Motor neuron (in vitro differentiated cells): Measurements from ENCODE around the gene TSPEAR. TPM values are rescaled to one million over a fixed set of nuclear protein-coding genes. Genes with fewer than 3 reads are reported as not detected.
A peak's percentile ranks its signal among the peaks of the same experiment; 100 is the strongest.

Source experiments
- ATAC-seq, 8 experiments: fragments of 200-7000 bp; cut with Tn5 transposase; replicated peaks in 6 of 8; 2 replicates each; pipeline ENCODE4 v1.8.0; 2021; ENCODE audit warnings: mild to moderate bottlenecking in 8 of 8, moderate library complexity in 8 of 8
- H3K27ac ChIP-seq, 2 donors: fragments of 250-450 bp; sonication (Bioruptor Pico); 2 replicates each; pipeline ENCODE4 v1.9.0; 2021; ENCODE audit warnings: antibody characterized with exemption in 2 of 2, mild to moderate bottlenecking in 2 of 2, moderate library complexity in 1 of 2
- H3K4me1 ChIP-seq, 2 donors: fragments of 250-450 bp; sonication (Bioruptor Pico); replicated peaks in 1 of 2; 2 replicates each; pipeline ENCODE4 v1.6.1; 2021; ENCODE audit warnings: antibody characterized with exemption in 2 of 2, mild to moderate bottlenecking in 2 of 2, moderate library complexity in 1 of 2
- H3K4me3 ChIP-seq, 5 donors: fragments of 250-450 bp; sonication (Bioruptor Pico); 2 replicates each; pipeline ENCODE4 v1.9.0; 2021; ENCODE audit warnings: antibody characterized with exemption in 5 of 5, mild to moderate bottlenecking in 5 of 5, moderate library complexity in 4 of 5
- WGBS, 10 experiments: fragments of 450-650 bp; shearing (Covaris generic); methylation state at CpG; one replicate each; pipeline ENCODE4 v1.0.0; 2022; 5-methylcytosine and 5-hydroxymethylcytosine counted together
- in situ Hi-C, 9 experiments: fragments of 400-800 bp; cut with MboI; loops; one replicate each; pipeline ENCODE4 v1.15.0; 2021; ENCODE audit warnings: low sequenced_read_pairs in 9 of 9, low pct_unique_long_range_greater_than_20kb in 2 of 9; ENCODE audit not compliant: unreplicated experiment in 9 of 9
- total RNA-seq, 8 experiments: library from RNA; unstranded; fragments of 300-600 nt; gene quantifications; 2 replicates each; pipeline versions ENCODE4 v1.2.3 to v1.2.4, GENCODE V29; 2022

Gene TSPEAR
- total RNA-seq, 8 experiments from 2014 or later = 0.21 to 0.66 (median 0.31) TPM; not detected in 1

DNA sequence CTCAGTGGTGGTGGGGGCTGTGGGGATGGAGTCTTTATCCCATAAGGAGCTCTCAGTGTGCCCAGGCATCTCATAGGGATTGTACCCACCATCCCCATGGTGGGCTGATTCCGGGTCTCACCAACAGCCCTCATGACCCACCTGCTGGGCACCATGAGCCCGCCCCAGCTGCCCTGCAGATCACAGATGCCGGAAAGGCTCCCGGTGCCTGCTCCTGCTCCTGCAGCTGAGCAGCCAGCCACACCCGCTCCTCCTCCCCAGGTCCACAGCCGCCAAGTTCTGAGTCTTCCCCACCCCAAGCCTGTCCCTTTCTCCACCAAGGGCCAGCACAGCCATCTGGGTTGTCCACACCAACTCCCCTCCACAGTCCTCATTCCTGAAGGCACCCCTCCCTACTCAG, 15.5 kb upstream of the TSPEAR start:
- peak in 1 of 8 experiments; percentile 53 for ATAC-seq
- in situ Hi-C loops = loop anchor here in 1 of 9 experiments (25.0 kb wide), 1 partner anchor 110 kb away; no protein-coding TSS in a partner anchor
- no peak overlapping the region for H3K4me3 ChIP-seq
- peaks cover 18 to 19% of the 10 kb centered on the region in 2 donors for H3K4me1 ChIP-seq
- no CpG with 5 or more reads among the region's 6 CpGs for WGBS, 10 experiments
- no peak overlapping the region for H3K27ac ChIP-seq

DNA sequence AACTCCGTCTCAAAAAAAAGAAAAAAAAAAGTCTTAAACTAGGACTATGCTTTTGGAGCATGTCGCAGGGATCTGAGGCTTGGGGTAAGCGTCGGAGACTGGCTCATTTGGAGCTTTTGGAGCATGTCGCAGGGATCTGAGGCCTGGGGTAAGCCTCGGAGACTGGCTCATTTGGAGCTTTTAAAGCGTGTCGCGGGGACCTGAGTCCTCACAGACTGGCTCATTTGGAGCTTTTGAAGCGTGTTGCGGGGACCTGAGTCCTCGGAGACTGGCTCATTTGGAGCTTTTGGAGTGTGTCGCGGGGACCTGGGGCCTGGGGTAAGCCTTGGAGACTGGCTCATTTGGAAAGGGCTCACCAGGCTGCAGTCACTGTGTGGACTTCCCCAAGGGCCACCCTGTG, 13.6 kb upstream of the TSPEAR start:
- Histone ChIP-seq H3K4me3 (no peak overlapping the region), H3K4me1 (peaks cover 18 to 19% of the 10 kb centered on the region in 2 donors), H3K27ac (no peak overlapping the region)
- in situ Hi-C loops = loop anchor here in 1 of 9 experiments (25.0 kb wide), 1 partner anchor 112 kb away; no protein-coding TSS in a partner anchor
- no peak for ATAC-seq
- WGBS, 10 experiments = 20 to 100% (median 89%) methylated on average over 1 to 7 of the region's 14 CpGs; no CpG with 5 or more reads in 5 of the 10 experiments

DNA sequence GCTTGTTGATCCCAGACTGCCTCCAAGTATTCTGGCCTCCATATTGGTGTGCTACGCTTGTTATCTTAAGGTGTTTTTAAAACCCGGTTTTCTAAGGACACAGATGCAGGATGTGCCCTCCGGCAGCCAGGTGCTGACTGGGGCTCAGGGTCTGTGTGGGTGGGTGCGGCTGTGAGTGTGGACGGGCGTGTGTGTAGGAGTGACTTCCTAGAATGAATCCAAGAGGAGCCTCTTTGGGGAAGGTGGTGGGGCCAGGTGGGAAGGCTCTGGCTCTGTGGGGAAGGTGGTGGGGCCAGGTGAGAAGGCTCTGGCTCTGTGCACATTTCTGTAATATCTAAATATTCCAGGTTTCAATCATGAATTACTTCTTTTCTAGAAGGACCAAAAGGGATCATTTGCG, 12.8 kb upstream of the TSPEAR start:
- in situ Hi-C loops = no loop called here
- ATAC-seq = no peak
- Histone ChIP-seq H3K27ac (peak overlapping the region in 1 of 2 donors; percentile 72), H3K4me1 (peaks cover 18 to 19% of the 10 kb centered on the region in 2 donors), H3K4me3 (no peak overlapping the region)
- WGBS, 10 experiments = 40 to 100% methylated on average over 1 of the region's 7 CpGs; no CpG with 5 or more reads in 8 of the 10 experiments

DNA sequence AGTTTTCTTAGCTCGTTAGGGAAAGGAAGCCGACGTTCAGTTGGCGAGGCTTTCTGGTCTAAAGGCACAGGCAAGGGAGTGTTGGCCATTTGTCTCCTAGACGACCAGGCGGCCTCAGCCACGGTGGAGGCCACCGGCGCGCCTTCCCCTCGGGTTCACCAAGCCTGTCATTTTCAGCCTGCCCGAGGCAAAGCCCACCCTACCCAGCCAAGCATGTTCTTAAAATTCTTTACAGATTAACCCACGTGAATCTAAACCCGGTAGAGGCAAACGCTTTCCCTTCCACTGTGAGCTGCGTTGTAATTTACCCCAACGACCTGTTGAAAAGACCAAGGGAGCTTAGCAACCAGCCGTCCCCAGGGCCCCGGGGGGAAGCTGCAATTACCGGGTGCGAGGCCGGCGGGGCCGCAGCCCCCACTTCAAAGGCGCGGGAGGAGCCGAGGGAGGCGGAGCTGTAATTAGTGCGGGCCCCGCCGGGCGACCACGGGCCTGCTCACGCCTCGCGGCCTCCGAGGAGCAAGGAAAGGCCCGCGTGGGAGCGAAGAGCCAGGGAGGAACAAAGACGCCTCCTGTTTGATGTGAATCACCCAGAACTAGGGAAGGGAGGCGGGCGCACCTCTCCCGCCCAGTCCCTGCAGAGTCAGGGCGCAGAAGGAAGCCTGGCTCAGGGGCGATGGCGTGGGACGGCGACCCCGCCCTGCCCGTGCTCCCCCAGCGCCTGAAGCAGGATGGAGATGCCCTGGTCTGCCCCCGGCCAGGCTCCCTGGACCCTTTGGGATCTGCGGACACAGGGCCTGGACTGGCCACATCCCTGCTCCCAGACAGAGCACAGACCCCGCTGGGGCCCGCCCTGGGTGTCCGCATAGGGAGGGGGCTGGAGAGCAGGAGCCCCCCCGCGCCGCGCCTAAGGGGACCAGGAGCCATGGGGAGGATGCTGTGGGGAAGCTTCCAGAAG, 12.1 kb upstream of the TSPEAR start:
- 10 to 42% (median 17%) methylated on average over 1 to 27 of the region's 61 CpGs; no CpG with 5 or more reads in 3 of the 10 experiments for WGBS, 10 experiments
- Histone ChIP-seq H3K4me1 (peaks cover 18 to 19% of the 10 kb centered on the region in 2 donors), H3K4me3 (no peak overlapping the region), H3K27ac (peak overlapping the region; percentile 3 to 72)
- in situ Hi-C loops = no loop called here
- ATAC-seq = peak; percentile 50 to 85 (median 83)

DNA sequence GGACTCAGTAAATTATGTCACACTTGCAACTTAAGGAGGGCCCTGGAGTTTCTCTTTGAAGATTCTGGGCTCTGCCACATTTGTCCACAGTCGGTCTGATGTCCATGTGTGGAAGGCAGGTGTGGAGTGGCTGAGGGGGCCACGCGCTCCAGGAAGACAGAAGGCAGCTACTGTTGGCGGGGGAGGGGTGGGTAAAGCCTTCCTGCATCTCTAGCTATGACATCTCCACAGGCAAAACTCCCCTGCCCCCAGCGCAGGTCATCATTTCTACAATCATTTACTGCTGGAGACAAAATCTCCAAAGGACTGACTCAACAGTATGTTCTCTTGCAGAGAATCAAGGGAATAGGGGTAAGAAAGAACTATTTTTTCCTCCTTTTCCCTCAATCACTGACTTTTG, 11.4 kb upstream of the TSPEAR start:
- no peak overlapping the region for H3K4me3 ChIP-seq

DNA sequence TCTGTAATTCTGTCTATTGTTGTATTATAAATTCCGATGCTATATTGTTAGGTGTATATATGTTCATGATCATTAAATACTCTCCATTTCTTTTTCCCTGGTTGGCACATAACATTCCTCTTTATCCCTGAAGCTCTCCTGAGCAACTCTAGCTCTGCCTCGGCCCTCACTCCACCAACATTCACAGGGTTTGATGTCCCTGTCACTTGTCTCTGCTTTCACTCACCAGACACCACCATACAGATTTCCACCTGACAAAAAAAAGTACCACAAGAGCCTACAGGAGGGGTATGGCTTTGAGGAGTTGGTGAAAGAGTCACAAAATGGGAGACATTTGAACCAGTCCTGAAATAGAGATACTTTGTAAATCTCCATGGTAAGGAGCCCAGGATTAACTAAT, 8.8 kb upstream of the TSPEAR start:
- ATAC-seq = no peak
- Histone ChIP-seq H3K4me1 (peaks cover 21 to 27% of the 10 kb centered on the region in 2 donors), H3K4me3 (no peak overlapping the region), H3K27ac (no peak overlapping the region)
- in situ Hi-C loops = no loop called here
- whole genome bisulfite sequencing, 10 experiments = 0 to 100% (median 73%) methylated on average over 1 to 2 of the region's 2 CpGs; no CpG with 5 or more reads in 2 of the 10 experiments

More for the DNA sequence above, 11.4 kb upstream of the TSPEAR start:
- in situ Hi-C loops = no loop called here
- WGBS, 10 experiments = 17 to 100% (median 38%) methylated on average over 1 to 4 of the region's 5 CpGs; no CpG with 5 or more reads in 4 of the 10 experiments
- H3K27ac ChIP-seq = peak overlapping the region; percentile 3 to 72
- ATAC-seq = peak in 5 of 8 experiments; percentile 17 to 49 (median 44)
- peaks cover 18 to 24% of the 10 kb centered on the region in 2 donors for H3K4me1 ChIP-seq

DNA sequence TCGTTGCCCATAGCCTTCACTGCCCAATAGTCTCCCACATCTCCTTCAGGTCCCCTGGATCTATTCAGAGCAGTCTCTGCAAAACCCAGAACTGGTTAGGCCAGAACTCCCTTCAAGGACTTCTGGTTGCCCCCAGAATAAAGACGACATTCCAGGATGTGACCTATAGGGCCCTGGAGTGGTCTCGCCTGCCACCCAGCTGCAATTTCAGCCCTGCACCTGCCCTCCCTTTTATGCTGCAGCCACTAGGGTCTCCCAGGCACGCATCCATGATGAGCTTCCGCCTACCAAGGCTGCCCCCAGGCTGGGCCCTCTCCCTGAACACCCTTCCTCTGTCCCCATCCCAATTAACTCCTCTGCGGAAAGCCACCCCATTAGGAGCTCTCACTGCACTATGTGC, 7.2 kb upstream of the TSPEAR start:
- in situ Hi-C loops = no loop called here
- peaks cover 20 to 29% of the 10 kb centered on the region in 2 donors for H3K4me1 ChIP-seq
- H3K4me3 ChIP-seq = no peak overlapping the region
- no peak for ATAC-seq
- no peak overlapping the region for H3K27ac ChIP-seq
- 41 to 85% (median 80%) methylated on average over 2 to 4 of the region's 6 CpGs; no CpG with 5 or more reads in 5 of the 10 experiments for WGBS, 10 experiments

DNA sequence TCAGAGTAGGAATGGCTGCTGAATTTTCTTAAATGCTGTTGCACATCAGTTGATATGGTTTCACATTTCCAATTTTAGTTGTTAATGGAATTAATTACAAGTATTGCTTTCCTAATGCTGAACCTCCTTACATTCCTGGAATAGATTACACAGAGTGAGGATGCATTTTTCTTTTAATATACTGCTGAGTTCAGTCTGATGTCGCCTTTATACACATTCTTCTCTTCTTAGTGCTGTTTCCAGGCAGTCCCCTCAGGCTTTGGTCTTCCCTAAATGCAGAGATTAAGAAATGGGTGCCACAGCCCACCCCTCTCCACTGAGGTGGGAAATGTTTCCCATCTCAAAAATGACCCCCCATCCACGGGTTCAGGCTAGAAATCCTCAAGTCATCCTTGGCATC, 6.7 kb upstream of the TSPEAR start:
- peak in 3 of 8 experiments; percentile 38 to 64 (median 64) for ATAC-seq
- 4 to 88% (median 72%) methylated on average over 1 to 2 of the region's 2 CpGs; no CpG with 5 or more reads in 2 of the 10 experiments for WGBS, 10 experiments
- in situ Hi-C loops = no loop called here
- Histone ChIP-seq H3K4me1 (peaks cover 15 to 25% of the 10 kb centered on the region in 2 donors), H3K27ac (no peak overlapping the region), H3K4me3 (no peak overlapping the region)

DNA sequence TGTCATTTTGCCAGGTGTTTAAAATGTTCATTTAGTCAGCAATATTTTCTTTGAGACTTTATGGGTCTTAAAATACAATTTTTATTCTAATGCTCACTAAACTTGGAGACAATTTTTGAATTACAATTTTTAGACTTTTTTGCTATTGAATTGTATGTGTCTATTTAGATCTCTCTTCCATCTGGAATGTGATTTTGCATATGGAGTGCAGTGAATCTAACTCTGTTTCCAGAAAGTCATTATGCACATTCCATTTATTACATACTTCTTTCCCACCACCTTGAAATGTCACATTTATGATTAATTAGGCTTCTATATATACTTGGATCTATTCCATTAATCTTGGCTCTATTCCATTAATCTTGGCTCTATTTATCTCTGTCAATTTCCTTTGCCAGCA, 5.6 kb upstream of the TSPEAR start:
- peak in 3 of 8 experiments; percentile 36 to 72 (median 63) for ATAC-seq
- in situ Hi-C loops = no loop called here
- Histone ChIP-seq H3K4me1 (peaks cover 7 to 25% of the 10 kb centered on the region in 2 donors), H3K27ac (no peak overlapping the region), H3K4me3 (no peak overlapping the region)

DNA sequence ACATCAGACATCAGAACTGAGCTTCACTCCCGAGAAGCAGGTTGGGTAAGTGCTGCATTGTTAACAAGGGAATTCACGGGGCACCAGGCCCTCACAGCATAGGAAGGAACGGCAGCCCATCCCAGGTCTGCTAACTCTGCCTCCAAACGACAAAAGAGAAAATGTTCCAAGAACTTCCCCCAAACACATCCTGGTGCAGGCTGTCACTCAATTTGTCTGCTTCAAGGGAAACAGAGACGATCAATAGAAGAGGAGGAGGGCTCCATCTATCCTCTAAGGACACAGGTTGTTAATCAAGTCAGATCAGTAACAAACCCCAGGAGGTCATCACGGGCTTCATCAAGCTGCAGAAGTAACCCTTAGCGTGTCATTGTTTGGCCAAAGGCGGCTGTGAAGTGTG, 3.5 kb upstream of the TSPEAR start:
- H3K27ac ChIP-seq = no peak overlapping the region
- no peak for ATAC-seq
- in situ Hi-C loops = no loop called here

DNA sequence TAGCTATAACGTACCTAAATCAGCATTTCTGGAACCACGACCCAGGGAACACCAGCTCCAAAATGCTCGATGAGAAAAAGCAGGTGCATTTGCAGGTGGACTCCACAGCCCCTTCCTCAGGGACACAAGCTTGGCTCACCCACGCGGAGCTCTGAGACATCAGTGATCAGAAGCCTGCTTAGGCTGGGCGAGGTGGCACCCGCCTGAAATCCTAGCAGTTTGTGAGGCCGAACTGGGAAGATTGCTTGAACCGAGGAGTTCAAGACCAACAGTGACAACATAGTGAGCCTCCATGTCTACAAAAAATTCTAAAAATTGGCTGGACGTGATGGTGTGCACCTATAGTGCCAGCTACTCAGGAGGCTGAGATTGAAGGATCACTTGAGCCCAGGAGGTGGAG, 2.5 kb upstream of the TSPEAR start:
- no peak overlapping the region for H3K4me3 ChIP-seq
- 17 to 100% (median 77%) methylated on average over 1 to 7 of the region's 10 CpGs; no CpG with 5 or more reads in 4 of the 10 experiments for WGBS, 10 experiments
- no peak overlapping the region for H3K27ac ChIP-seq
- no peak for ATAC-seq
- in situ Hi-C loops = no loop called here
- peaks cover 31 to 54% of the 10 kb centered on the region in 2 donors for H3K4me1 ChIP-seq

More for the DNA sequence above, 3.5 kb upstream of the TSPEAR start:
- WGBS, 10 experiments = 0 to 29% (median 13%) methylated on average over 1 to 7 of the region's 8 CpGs
- no peak overlapping the region for H3K4me3 ChIP-seq
- peaks cover 22 to 43% of the 10 kb centered on the region in 2 donors for H3K4me1 ChIP-seq

DNA sequence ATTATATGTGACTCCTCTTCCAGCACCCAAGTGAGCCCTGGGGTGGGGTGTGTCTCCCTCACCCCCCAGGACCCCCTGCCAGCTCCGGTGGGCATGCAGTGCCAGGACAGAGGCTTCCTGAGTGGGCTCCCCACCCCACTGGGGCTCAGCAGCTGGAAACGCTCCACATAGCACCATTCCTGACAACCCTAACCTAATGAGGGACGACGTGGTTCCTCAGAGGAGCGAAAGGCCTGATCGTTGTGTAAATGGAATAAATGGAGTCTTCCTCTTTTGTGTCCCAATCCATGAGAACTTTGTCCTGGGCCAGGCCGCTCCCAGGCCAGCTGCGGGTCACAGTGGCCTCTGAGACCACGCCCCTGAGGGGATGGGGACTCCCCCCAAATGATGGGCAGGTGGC, 1.8 kb upstream of the TSPEAR start:
- in situ Hi-C loops = no loop called here
- H3K4me1 ChIP-seq = peaks cover 38 to 59% of the 10 kb centered on the region in 2 donors
- H3K4me3 ChIP-seq = no peak overlapping the region
- no peak overlapping the region for H3K27ac ChIP-seq
- ATAC-seq = no peak
- WGBS, 10 experiments = 70% methylated on average over 2 of the region's 9 CpGs; no CpG with 5 or more reads in 9 of the 10 experiments
